IPS-18c (cell line): ENCODE measurements around the gene SLC7A10.
"Not testable (repeated sequence)": the region's sequence is repeated elsewhere in the genome, so short reads cannot be mapped to it uniquely, and the experiment has no call there.

ENCODE experiments used
- H3K4me3 ChIP-seq: 2 replicates; pipeline ENCODE4 v1.7.0; 2013; ENCODE audit warnings: low read depth, mild to moderate bottlenecking, low read length, moderate library complexity; ENCODE audit not compliant: insufficient read depth
- H3K9me3 ChIP-seq: one replicate; pipeline ENCODE4 v1.6.1; 2013; ENCODE audit warnings: mild to moderate bottlenecking, low read length, moderate library complexity; ENCODE audit not compliant: control insufficient read depth, insufficient read depth

SLC7A10 gene

GRCh38 chr19:33227870-33228599 lies 2.4 kb upstream of the SLC7A10 start:
- peaks cover 3% of the 10 kb centered on the region for H3K9me3 ChIP-seq
- H3K4me3 ChIP-seq: no peak overlapping the region

- Histone ChIP-seq H3K9me3 (peaks cover 3% of the 10 kb centered on the region), H3K4me3 (peak overlapping the region; percentile 38)
Measured at GRCh38 chr19:33227242-33227650, 1.6 kb upstream of the SLC7A10 start.

GRCh38 chr19:33226550-33227241 lies 1.0 kb upstream of the SLC7A10 start:
- H3K4me3 ChIP-seq: peak overlapping the region; percentile 50

GRCh38 chr19:33224694-33225457 lies 774 bp downstream of the SLC7A10 start:
- H3K9me3 ChIP-seq: peaks cover 3% of the 10 kb centered on the region
- H3K4me3 ChIP-seq: peak overlapping the region; percentile 61

More at GRCh38 chr19:33226550-33227241, 1.0 kb upstream of the SLC7A10 start:
- peaks cover 3% of the 10 kb centered on the region for H3K9me3 ChIP-seq

- H3K4me3 ChIP-seq, H3K9me3 ChIP-seq: not testable (repeated sequence)
Measured at GRCh38 chr19:33222255-33222654, 3.4 kb downstream of the SLC7A10 start.

- no peak overlapping the region for H3K4me3 ChIP-seq
- no peaks in the 10 kb centered on the region for H3K9me3 ChIP-seq
Measured at GRCh38 chr19:33221638-33222037, 4.0 kb downstream of the SLC7A10 start.

- Histone ChIP-seq H3K4me3 (no peak overlapping the region), H3K9me3 (no peaks in the 10 kb centered on the region)
Measured at GRCh38 chr19:33220735-33221134, 4.9 kb downstream of the SLC7A10 start.

- no peaks in the 10 kb centered on the region for H3K9me3 ChIP-seq
- H3K4me3 ChIP-seq: no peak overlapping the region
Measured at GRCh38 chr19:33220115-33220514, 5.5 kb downstream of the SLC7A10 start.

- no peak overlapping the region for H3K4me3 ChIP-seq
- no peaks in the 10 kb centered on the region for H3K9me3 ChIP-seq
Measured at GRCh38 chr19:33219261-33219815, 6.3 kb downstream of the SLC7A10 start.

GRCh38 chr19:33217881-33218280 lies 7.8 kb downstream of the SLC7A10 start:
- no peak overlapping the region for H3K4me3 ChIP-seq
- no peaks in the 10 kb centered on the region for H3K9me3 ChIP-seq

GRCh38 chr19:33216198-33216830 lies 9.3 kb downstream of the SLC7A10 start:
- no peak overlapping the region for H3K4me3 ChIP-seq
- H3K9me3 ChIP-seq: no peaks in the 10 kb centered on the region

GRCh38 chr19:33215438-33216197 lies 10.0 kb downstream of the SLC7A10 start:
- Histone ChIP-seq H3K9me3 (no peaks in the 10 kb centered on the region), H3K4me3 (no peak overlapping the region)

- H3K4me3 ChIP-seq: no peak overlapping the region
- H3K9me3 ChIP-seq: no peaks in the 10 kb centered on the region
Measured at GRCh38 chr19:33214596-33214995, 11.1 kb downstream of the SLC7A10 start.

- no peak overlapping the region for H3K4me3 ChIP-seq
- H3K9me3 ChIP-seq: no peaks in the 10 kb centered on the region
Measured at GRCh38 chr19:33212436-33213172, 13.0 kb downstream of the SLC7A10 start.

GRCh38 chr19:33211794-33212435 lies 13.7 kb downstream of the SLC7A10 start:
- Histone ChIP-seq H3K4me3 (no peak overlapping the region), H3K9me3 (no peaks in the 10 kb centered on the region)
